Measurements from ENCODE around the gene VWA5A. TPM values are rescaled to one million over a fixed set of nuclear protein-coding genes. Genes with fewer than 3 reads are reported as not detected.
"Not testable (repeated sequence)": the region's sequence is repeated elsewhere in the genome, so short reads cannot be mapped to it uniquely, and the experiment has no call there.

Gene VWA5A
- total and polyA plus RNA-seq, 10 of the 15 experiments (the other 5 are each of a cell fraction or from before 2014, with no cell fraction given): 0.45 to 1.6 (median 1.0) TPM

DNA sequence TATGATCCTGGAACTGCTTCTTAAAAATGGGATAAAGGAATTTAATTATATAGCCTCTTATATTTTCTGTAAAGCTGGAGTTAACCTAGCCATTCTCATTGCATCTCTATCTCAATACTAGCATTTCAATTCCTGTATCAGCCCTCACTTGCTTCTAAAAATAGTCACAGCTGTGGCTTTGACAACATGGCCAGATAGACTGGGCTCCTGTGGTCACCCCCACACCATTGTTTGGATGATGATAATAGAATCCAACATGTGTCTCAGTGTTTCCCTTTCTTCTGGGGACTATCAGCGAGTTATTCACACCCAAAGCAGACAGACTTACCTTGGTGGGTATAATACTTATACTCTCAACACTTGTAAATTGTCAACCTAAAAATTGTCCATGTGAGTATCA, 6.9 kb downstream of the VWA5A start (continued):
- TF ChIP-seq SMC3 (IDR thresholded peaks at IDR 0.05; ENCODE audit: borderline replicate concordance, low read length) (no peak), CBX5 (IDR thresholded peaks at IDR 0.05; ENCODE audit: low read depth) (no peak), HDAC6 (IDR thresholded peaks at IDR 0.05; ENCODE audit: unreplicated experiment) (no peak), RFX5 (IDR thresholded peaks at IDR 0.05; ENCODE audit: low read depth, low read length) (no peak), NR2F1 (conservative IDR thresholded peaks at IDR 0.05) (no peak)

DNA sequence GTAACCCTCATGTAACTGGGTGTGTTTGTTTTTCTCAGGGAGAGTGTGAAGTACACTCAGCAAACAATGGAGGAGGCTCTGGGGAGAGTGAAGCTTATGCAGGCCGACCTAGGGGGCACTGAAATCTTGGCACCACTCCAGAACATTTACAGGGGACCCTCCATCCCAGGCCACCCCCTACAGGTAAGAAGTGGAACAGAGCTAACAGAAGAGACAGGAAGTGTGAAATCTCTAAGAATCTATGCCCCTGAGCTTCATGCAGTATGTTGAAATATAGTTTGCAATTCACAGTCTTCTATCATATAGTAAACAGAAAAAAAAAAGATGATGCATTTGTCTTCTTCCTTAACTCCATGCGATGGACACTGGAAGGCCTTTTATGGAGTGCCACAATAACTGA, 8.4 kb downstream of the VWA5A start:
- no peaks in the 10 kb centered on the region for H3K4me1 ChIP-seq (ENCODE audit: control insufficient read depth, insufficient read depth, low read length)
- ChIA-PET POLR2A (no interaction called here), SMC1A (ENCODE audit: uncharacterized antibody, unreplicated experiment) (no interaction called here), CTCF (interaction anchor here (1.4 kb wide), 1 partner anchor 52 kb away, joined by 5 read pairs; no protein-coding TSS in a partner anchor), RAD21 (ENCODE audit: unreplicated experiment) (no interaction called here)
- intact Hi-C loops (cut with micrococcal nuclease; ENCODE audit: unreplicated experiment): no loop called here
- H3K79me2 ChIP-seq (ENCODE audit: control insufficient read depth, insufficient read depth, low read length): no peaks in the 10 kb centered on the region
- in situ Hi-C loops (cut with MboI): no loop called here
- no peak for DNase-seq (ENCODE audit: low read depth, low spot score)
- no peaks in the 10 kb centered on the region for H3K36me3 ChIP-seq (ENCODE audit: control insufficient read depth in 2 of 2, insufficient read depth in 2 of 2, low read length in 1 of 2)
- H3K9me3 ChIP-seq (replicated peaks; ENCODE audit: control insufficient read depth, insufficient read depth, low read length): no peaks in the 10 kb centered on the region
- H3K4me3 ChIP-seq: no peak overlapping the region
- WGBS (ENCODE audit: insufficient coverage, insufficient replicate concordance, low lambda C conversion rate, missing lambda C conversion rate): 50% methylated on average over 2 of the region's 2 CpGs
- FAIRE-seq: no peak
- H4K20me1 ChIP-seq (ENCODE audit: control insufficient read depth, insufficient read depth): no peaks in the 10 kb centered on the region
- H3K9ac ChIP-seq (ENCODE audit: control insufficient read depth, insufficient read depth, low read length): no peak overlapping the region
- no peak overlapping the region for H3K4me2 ChIP-seq (ENCODE audit: control insufficient read depth, insufficient read depth)
- TF ChIP-seq KLF5 (IDR thresholded peaks at IDR 0.05; ENCODE audit: partially characterized antibody) (no peak), RFX5 (IDR thresholded peaks at IDR 0.05; ENCODE audit: low read depth, low read length) (no peak), CHD4 (IDR thresholded peaks at IDR 0.05) (no peak), STAT1 (conservative IDR thresholded peaks at IDR 0.05) (no peak), CHD2 (IDR thresholded peaks at IDR 0.05; ENCODE audit: borderline replicate concordance, low read depth, low read length) (no peak), SIN3A (IDR thresholded peaks at IDR 0.05; ENCODE audit: low read depth, low read length) (no peak), TAF1 (IDR thresholded peaks at IDR 0.05; ENCODE audit: borderline replicate concordance, low read depth, low read length) (no peak)
- TF ChIP-seq, protein P1, sequence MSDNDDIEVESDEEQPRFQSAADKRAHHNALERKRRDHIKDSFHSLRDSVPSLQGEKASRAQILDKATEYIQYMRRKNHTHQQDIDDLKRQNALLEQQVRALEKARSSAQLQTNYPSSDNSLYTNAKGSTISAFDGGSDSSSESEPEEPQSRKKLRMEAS (IDR thresholded peaks at IDR 0.05; ENCODE audit: low read depth, low read length): no peak
- H3K27me3 ChIP-seq (replicated peaks in 1 of 2; ENCODE audit: control insufficient read depth in 2 of 2, insufficient read depth in 2 of 2, low read length in 1 of 2): no peaks in the 10 kb centered on the region
- BruUV-seq (replicated peaks): no TSS peak
- H3K27ac ChIP-seq (ENCODE audit: control insufficient read depth, insufficient read depth): no peak overlapping the region
- ATAC-seq: no peak
- H2AFZ ChIP-seq (ENCODE audit: control insufficient read depth, low read depth, low read length): no peak overlapping the region

DNA sequence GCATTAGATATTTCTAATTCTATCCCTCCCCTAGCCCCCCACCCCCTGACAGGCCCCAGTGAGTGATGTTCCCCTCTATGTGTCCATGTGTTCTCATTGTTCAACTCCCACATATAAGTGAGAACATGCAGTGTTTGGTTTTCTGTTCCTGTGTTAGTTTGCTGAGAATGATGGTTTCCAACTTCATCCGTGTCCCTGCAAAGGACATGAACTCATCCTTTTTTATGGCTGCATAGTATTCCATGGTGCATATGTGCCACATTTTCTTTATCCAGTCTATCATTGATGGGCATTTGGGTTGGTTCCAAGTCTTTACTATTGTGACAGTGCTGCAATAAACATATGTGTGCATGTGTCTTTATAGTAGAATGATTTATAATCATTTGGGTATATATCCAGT, 11.9 kb downstream of the VWA5A start:
- CTCF ChIA-PET; H3K9ac ChIP-seq (ENCODE audit: control insufficient read depth, insufficient read depth, low read length); intact Hi-C loops (cut with micrococcal nuclease; ENCODE audit: unreplicated experiment); SMC1A ChIA-PET (ENCODE audit: uncharacterized antibody, unreplicated experiment); H3K79me2 ChIP-seq (ENCODE audit: control insufficient read depth, insufficient read depth, low read length); FAIRE-seq; H4K20me1 ChIP-seq (ENCODE audit: control insufficient read depth, insufficient read depth); ATAC-seq; H3K27ac ChIP-seq (ENCODE audit: control insufficient read depth, insufficient read depth); BruUV-seq (replicated peaks); H3K36me3 ChIP-seq (ENCODE audit: control insufficient read depth in 2 of 2, insufficient read depth in 2 of 2, low read length in 1 of 2); POLR2A ChIA-PET; H3K4me2 ChIP-seq (ENCODE audit: control insufficient read depth, insufficient read depth); RAD21 ChIA-PET (ENCODE audit: unreplicated experiment); H3K4me1 ChIP-seq (ENCODE audit: control insufficient read depth, insufficient read depth, low read length); H3K27me3 ChIP-seq (replicated peaks in 1 of 2; ENCODE audit: control insufficient read depth in 2 of 2, insufficient read depth in 2 of 2, low read length in 1 of 2); H3K4me3 ChIP-seq; H3K9me3 ChIP-seq (replicated peaks; ENCODE audit: control insufficient read depth, insufficient read depth, low read length); in situ Hi-C loops (cut with MboI); H2AFZ ChIP-seq (ENCODE audit: control insufficient read depth, low read depth, low read length); DNase-seq (ENCODE audit: low read depth, low spot score): not testable (repeated sequence)
- no CpG with 5 or more reads among the region's 1 CpG for WGBS (ENCODE audit: insufficient coverage, insufficient replicate concordance, low lambda C conversion rate, missing lambda C conversion rate)
